Prostate gland (tissue), 2 donors: ENCODE measurements around the gene ELMO1.

ENCODE experiments used
- CTCF ChIP-seq, 4 experiments: fragments of 200-600 bp in 2 of 4; fragments of 450-650 bp in 2 of 4; sonication (generic) in 2 of 4; IDR thresholded peaks; 1 replicate in 3 of 4; 2 replicates in 1 of 4; pipeline ENCODE4 v1.5.1; 2016 to 2019; ENCODE audit warnings: antibody characterized with exemption in 4 of 4, mild to moderate bottlenecking in 2 of 4, moderate library complexity in 2 of 4
- POLR2A ChIP-seq: fragments of 450-650 bp; IDR thresholded peaks from one replicate; pipeline ENCODE4 v1.6.1; 2016; ENCODE audit warnings: antibody characterized with exemption, mild to moderate bottlenecking
- POLR2AphosphoS5 ChIP-seq: sonication (generic); formaldehyde crosslinking; IDR thresholded peaks from one replicate; pipeline ENCODE4 v1.6.1; 2017; ENCODE audit warnings: antibody characterized with exemption

GRCh38 chr7:36831049-36831448 is 617.6 kb downstream of the ELMO1 start:
- no peak for TF ChIP-seq CTCF (IDR thresholded peaks at IDR 0.05)
- no peak for TF ChIP-seq POLR2AphosphoS5
- no peak for TF ChIP-seq POLR2A
